Hematopoietic multipotent progenitor cell treated with erythropoietin and hydrocortisone succinate and interleukin-3 and kit ligand, for 15 days (in vitro differentiated cells): ENCODE data around the gene RPRML.
"Not testable (repeated sequence)": the region's sequence is repeated elsewhere in the genome, so short reads cannot be mapped to it uniquely, and the experiment has no call there.

Experiments
- DNase-seq: peaks from one replicate; pipeline ENCODE4 v3.0.0-alpha.2; 2015; ENCODE audit warnings: low spot score

RPRML gene

GRCh38 chr17:46976626-46977270, 2.3 kb downstream of the RPRML start:
- DNase-seq: no peak

GRCh38 chr17:46975287-46975686, 3.8 kb downstream of the RPRML start:
- DNase-seq: no peak

GRCh38 chr17:46974086-46974485, 5.0 kb downstream of the RPRML start:
- no peak for DNase-seq

GRCh38 chr17:46972346-46972745, 6.7 kb downstream of the RPRML start:
- no peak for DNase-seq

- DNase-seq: no peak
Observed at GRCh38 chr17:46971647-46972300, 7.3 kb downstream of the RPRML start.

GRCh38 chr17:46968896-46969295, 10.2 kb downstream of the RPRML start:
- DNase-seq: no peak

GRCh38 chr17:46968224-46968834, 10.7 kb downstream of the RPRML start:
- no peak for DNase-seq

- DNase-seq: no peak
Observed at GRCh38 chr17:46964315-46965265, 14.5 kb downstream of the RPRML start.

GRCh38 chr17:46963571-46963970, 15.5 kb downstream of the RPRML start:
- DNase-seq: no peak

GRCh38 chr17:46962374-46962790, 16.7 kb downstream of the RPRML start:
- DNase-seq: no peak

GRCh38 chr17:46960152-46960551, 18.9 kb downstream of the RPRML start:
- no peak for DNase-seq

- DNase-seq: no peak
Observed at GRCh38 chr17:46958041-46958591, 20.9 kb downstream of the RPRML start.

GRCh38 chr17:46953191-46953590, 25.9 kb downstream of the RPRML start:
- DNase-seq: not testable (repeated sequence)

GRCh38 chr17:46952115-46952514, 26.9 kb downstream of the RPRML start:
- DNase-seq: no peak

GRCh38 chr17:46951706-46952105, 27.3 kb downstream of the RPRML start:
- DNase-seq: no peak

GRCh38 chr17:46950997-46951621, 27.9 kb downstream of the RPRML start:
- no peak for DNase-seq

GRCh38 chr17:46950342-46950996, 28.6 kb downstream of the RPRML start:
- DNase-seq: no peak

GRCh38 chr17:46949291-46950174, 29.5 kb downstream of the RPRML start:
- no peak for DNase-seq

GRCh38 chr17:46948544-46948943, 30.5 kb downstream of the RPRML start:
- no peak for DNase-seq

- no peak for DNase-seq
Observed at GRCh38 chr17:46947216-46947615, 31.8 kb downstream of the RPRML start.
